HG02571 (cell line): ENCODE results near the gene TTLL12.

Experiments used
- ATAC-seq: cut with Tn5 transposase; IDR thresholded peaks from one replicate; pipeline ENCODE4 v1.9.1; 2021; ENCODE audit warnings: mild to moderate bottlenecking, moderate library complexity; ENCODE audit not compliant: unreplicated experiment

Gene TTLL12

DNA sequence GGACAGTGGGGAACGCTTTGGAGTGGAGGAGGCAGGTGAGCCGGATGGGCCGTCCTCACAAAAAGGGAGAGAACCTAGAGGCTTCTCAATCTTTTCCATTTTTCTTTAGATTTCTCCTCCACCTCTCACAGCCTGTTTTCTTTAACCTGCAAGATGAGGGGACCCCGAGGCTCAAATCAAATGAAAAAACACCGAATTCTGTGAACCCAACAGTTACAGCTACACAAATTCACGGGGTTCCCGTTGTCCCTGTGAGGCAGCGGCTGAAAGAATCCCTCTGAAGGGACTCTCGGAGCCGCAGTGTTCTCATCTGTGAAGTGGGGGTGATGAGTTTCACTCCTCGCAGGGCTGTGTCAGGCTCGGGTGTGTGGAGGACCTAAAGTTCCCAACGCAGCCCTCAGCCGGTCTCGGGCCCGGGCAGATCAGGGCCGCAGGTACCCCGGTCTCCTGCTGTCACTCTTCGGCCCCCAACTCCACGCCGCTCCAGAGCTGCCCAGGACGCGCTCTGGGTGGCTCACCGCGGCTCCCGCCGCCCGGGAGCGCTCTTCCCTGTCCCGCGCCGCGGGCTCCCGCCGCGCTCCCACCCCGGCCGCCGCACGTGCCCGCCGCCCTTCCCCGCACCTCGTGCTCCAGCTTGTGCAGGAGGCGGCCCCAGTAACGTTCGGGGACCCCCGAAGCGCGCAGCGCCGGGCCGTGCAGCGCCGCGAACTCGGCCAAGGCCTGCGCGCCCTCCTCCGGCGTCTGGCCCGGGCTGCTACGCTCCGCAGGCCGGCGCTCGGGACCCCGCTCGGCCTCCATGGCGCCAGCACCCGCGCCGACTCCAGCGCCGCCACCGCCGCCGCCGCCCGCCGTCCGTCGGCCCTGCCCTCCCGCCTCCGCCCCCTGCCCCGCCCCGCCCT, at the start of gene TTLL12:
TSS of gene TTLL12 (minus strand) at position 863 of the 899 bp plus-strand sequence. CDS start at position 798, 65 bp downstream.
- peak; percentile 40 for ATAC-seq

DNA sequence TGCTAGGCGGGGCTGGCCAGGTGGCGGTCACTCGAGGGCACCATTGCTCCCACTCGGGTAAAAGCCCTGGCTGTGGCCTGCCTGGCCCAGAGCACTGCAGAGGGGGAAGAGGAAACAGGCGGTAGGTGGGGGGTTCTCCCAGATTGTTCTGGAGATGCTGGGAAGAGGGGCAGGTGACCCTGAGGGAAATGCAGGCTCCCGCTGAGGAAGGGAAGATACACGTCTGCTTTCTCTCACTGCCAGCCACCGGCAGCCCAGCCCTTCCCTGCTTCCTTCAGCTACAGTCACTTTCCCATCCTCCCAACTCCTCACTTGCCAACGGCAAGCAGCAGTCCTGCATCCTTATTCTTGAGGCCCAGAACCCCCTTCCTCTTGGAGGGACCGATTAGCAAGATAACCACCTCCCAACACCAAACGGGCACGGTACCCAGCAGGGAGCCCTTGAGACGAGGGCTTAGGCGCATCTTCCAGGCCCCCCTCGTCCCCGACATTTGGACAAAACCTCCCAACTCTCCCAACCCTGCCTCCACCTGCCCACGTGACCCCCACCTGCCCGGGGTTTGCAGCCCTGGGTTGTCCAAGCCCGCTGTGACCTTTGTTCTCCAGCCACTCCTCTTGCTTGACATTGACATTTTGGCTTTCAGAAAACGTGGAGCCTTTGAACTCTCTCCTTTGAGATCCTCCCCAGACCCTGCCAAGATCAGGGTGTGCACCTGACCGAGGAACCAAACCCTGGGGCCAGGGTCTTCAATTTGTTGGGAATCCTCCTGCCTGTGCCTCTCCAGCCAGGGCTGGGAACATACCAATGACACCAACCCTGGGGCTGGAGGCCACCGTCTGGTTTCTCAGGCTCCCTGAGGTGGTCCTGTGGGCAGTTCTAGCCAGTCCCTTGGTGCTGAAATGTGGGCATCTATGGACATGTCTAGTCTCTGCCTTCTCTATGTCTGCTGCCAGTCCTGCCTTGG, 48.8 kb upstream of the TTLL12 start:
- ATAC-seq, result no peak

DNA sequence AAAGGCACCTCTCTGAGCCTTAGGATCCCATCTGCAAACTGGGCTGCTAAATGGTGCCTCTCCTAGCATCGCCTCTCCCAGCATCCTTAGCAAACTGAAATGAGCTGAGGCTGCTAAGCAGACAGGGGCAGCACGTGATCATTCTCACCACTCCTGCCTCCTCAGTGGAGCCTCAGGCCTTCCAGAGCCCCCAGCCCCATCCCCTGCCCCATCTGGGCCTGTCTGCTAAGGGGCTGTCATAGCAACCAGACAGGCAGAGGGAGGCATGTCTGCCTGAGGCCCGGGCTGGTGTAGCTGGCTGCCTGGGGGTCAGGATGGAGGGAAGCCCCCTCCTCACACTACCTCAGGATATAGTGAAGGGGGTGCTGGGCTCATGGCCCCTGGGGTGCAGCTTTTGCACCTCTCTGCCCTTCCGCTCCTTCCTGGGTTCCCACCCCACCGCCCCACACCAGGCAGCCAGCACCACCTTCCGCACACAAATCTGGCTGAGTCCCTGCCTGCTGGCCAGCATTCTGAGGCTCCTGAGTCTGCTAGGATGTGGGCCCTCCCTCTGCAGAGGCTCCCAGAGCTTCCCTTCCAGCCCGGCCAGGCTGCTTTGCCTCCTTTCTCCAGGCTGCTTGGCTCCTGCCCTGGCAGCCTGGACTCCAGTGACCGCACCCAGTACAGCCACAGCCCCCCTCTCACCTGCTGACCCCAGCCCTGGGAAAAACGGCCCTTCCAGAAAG, 47.5 kb upstream of the TTLL12 start:
- no peak for ATAC-seq

DNA sequence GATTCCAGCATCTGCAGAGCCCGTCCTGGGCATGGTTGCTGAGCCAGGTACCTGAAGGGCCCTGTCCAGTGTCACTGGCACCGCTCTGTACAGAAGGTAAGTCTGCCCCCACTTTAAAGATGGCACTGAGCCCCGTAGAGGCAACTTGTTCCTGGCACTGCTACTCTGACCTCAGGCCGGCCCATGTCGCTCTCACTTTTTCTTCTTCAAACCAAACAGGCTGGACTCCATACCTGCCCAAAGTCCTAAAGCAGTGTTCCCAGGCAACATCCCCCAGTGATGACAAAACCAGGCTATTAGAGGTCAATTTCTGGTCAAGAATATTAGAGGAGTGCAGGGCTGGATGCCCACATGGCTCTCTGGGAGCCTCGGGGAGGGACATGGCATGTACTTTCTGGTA, 46.6 kb upstream of the TTLL12 start:
- ATAC-seq, result no peak

DNA sequence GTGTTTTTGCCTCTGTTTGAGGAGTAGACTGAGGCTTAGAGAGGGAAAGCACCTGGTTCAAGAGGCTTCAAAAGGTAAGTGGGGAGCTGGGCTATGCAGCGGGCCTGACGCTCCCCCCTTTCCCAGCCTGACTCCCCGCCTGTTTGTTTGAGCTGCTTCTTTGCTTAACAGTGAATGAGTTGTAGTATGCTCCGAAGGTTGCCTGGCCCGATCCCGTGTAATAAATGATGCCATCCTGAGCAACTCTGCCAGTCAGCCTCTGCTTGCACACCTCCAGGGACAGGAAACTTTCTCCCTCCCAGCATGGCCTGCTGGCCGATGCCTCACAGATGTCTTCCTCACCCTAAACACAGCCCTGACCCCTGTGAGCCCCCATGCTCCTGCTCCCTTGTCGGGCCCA, 45.5 kb upstream of the TTLL12 start:
- ATAC-seq, result no peak

DNA sequence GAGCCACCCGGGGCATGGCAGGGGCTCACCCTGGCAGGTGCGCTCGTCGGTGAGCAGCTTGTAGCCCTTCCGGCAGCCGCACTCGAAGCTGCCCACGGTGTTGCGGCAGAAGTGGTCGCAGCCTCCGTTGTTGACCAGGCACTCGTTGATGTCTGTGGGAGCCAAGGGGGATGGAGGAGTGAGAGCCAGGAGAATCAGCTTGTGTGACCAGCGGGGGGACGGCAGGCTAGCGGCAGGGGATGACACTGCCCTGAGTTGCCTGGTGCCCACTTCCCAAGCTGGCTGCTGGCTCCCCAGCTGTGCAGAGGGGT, 44.7 kb upstream of the TTLL12 start:
- no peak for ATAC-seq

DNA sequence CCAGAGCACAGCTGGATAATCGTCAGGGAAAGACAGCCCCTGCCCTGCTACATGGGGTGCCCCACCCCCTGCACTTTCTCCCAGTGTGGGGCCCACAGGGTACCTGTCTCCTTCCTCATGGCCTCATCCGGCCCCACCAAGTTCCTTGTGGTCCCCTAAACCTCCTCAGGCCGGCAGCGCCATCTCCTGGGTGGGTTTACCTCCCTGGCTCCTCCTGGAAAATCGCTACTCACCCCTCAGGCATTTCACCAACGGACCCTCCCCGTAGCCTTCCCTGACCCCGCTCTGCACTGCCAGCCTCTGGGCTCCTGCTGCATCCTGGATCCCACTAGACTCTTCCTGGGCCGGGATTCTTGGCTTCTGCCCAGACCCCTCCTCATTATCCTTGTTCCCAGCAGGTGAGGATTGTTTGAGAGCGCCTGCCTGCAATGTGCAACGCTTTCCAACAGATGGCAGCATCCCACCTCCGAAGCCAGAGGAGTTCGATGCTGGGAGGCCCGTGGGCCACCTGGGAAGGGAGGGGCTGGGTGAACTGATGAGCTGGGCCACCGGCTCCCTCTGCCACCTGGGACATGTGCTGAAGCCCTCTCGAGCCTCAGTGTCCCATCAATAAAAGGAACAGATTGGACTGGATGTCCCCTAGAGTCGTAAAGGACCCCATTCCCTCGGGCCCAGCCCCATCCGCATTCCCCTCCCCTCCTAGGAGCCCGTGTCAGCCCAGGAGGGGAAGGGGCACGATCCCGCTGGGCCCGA, 44.2 kb upstream of the TTLL12 start:
- ATAC-seq, result no peak

DNA sequence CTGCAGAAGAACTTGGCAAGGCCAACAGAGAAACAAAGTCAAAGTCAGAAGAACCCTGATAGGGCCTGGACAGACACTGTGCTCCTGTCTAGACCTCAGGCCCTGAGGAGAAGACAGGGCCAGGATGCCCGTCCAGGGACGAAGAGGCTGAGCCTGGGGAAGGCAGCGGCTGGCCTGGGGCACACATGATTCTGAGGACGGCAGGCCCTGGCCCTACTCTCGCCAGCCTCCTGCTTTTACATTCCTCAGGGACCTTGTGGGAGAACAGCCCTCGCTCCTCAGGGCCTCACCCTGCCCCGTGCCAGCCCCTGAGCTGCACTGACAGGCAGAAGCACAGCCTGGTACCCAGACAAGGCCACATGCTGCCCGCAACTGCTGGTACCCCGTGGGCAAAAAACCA, 43.6 kb upstream of the TTLL12 start:
- no peak for ATAC-seq

DNA sequence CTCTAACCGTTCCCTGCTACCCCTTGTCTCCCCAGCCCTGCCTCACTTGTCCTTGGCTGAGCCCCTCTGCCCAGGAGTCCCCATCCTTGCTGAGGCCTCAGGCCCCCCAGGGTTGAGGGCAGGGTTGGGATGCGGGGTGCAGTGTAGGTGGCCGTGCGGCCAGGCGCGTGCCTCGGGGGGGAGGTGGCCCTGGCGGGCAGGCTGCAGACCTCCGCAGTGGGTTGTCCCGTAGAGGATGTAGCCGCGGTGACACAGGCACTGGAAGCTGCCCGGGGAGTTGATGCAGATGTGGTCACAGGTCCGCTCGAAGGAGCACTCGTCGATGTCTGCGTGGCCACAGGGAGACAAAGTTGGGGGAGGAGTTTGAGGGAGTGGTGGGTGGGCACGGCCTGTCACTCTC, 41.9 kb upstream of the TTLL12 start:
- no peak for ATAC-seq

DNA sequence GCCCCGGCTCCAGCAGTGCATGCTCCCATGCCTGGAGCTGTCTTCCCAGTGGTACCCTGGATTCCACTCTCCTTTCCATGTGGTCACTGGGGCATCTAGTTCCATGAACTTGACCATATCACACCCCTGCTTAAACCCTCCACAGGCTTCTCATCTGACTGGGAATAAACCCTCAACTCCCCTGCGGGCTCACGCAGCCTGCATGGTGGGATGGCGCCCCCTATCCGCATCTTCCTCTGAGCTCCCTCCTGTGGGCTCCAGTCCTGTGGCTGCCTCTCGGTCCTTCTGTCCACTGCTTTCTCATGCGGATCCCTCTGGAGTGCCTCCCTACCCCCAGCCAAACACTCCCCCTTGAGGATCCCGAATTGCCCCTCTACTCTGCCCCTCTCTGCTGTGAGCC, 41.4 kb upstream of the TTLL12 start:
- ATAC-seq, result no peak

DNA sequence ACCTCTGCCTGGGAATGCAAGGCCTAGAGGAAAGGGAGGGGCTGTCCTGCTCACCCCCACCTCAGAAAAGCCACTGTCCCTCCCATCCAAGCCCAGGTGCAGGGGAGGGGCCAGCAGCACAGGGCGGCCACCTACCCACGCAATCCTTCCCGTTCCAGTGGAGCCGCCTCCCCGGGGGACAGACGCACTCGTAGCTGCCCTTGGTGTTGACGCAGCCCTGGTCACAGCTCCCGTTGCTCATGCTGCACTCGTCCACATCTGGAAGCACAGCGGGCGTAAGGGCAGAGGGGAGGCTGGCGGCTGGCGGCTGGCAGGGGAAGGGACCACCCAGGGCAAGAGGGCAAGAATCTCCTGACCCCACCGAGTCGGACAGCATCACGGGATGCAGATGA, 40.3 kb upstream of the TTLL12 start:
- no peak for ATAC-seq

DNA sequence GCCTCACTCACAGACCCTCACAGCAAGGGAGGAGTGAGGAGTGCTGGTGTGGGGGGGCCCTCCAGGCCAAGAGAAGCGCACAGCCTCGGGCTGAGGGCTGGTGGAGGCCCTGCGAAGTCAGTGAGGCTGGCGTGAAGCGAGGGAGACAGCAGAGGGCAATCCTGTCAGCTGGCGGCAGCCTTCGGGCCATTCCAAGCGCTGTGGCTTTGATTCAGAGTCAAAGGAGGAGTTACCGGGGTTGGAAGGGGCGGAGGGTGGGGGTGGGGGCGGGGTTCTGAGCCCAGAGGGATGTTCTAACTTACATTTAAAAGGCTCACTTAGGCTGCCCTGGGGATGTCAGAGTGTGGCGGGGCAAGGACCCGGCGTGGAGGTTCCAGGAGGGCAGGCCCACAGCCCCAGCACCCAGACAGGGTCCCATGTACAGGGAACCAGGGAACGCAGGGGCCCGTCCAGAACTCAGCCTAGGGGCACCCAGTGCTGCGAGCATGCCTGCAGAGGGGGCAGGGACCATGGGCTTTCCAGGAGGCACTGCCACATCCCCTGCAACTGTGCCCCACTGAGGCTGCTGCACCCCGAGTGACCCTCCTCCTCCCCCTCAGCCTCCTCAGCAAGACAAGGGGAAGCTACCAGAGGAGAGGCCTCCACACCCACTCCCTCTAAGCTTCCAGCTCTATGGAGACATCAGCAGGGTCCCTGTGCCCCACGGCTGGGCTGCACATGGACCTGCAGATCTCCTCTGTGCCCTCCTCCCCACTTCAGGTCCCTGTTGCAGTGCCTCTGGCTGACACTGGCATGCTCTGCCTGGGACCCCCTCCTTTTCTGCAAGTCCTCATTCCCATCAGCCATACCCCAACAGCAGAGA, 39.7 kb upstream of the TTLL12 start:
- ATAC-seq, result no peak

DNA sequence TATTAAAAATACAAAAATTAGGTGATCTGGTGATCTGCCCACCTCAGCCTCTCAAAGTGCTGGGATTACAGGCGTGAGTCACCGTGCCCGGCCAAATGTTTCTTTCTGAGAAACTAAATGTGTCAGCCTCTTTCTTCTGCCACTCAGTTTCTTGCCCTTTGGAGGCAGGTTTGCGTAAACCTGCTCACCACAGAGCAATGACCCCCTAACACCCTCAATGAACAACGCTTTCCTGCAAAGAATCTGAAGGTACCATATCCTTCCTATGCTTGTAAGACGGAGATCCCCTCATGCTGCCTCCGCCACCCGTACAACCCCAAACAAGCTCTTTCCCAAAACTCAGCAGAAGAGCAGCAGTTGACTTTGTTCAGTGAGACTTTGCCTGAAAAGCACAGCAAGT, 38.7 kb upstream of the TTLL12 start:
- no peak for ATAC-seq

DNA sequence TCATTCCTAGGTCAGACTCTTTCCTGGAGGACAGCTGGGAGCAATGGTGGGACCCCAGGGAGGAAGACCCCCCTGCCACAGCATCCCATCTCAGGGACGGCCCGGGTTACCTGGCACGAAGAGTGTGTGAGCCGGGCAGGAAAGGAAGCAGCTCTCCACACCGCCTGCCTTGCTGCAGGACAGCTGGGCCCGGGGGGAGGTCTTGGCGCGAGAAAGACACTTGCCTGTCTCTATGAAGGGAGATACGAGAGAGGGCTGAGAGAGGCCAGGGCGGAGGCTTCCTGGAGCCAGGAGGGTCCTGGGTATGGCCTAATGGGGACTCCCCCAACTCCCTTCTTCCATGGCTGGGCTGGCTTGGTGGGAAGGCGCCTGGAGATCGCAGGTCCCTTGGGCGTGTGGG, 36.1 kb upstream of the TTLL12 start:
- ATAC-seq, result no peak

DNA sequence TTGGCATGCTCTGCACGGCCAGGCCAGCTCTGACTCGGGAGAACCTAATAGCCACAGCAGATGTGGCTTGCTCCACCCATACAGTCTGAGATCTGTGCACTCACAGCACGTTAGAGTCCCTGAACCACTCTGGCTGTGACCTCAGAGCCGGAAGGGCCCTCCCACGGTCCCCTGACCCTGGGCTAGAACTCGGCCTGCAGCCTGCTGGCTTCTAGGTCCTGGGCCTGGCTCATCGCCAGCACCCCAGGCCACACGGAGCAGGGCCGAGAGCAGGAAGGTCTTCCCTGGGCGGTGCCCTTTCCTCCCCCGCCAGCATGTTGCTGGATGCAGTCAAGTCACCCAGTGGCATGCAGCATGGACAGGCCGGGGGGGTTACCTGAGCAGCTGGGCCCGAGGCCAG, 35.3 kb upstream of the TTLL12 start:
- no peak for ATAC-seq

DNA sequence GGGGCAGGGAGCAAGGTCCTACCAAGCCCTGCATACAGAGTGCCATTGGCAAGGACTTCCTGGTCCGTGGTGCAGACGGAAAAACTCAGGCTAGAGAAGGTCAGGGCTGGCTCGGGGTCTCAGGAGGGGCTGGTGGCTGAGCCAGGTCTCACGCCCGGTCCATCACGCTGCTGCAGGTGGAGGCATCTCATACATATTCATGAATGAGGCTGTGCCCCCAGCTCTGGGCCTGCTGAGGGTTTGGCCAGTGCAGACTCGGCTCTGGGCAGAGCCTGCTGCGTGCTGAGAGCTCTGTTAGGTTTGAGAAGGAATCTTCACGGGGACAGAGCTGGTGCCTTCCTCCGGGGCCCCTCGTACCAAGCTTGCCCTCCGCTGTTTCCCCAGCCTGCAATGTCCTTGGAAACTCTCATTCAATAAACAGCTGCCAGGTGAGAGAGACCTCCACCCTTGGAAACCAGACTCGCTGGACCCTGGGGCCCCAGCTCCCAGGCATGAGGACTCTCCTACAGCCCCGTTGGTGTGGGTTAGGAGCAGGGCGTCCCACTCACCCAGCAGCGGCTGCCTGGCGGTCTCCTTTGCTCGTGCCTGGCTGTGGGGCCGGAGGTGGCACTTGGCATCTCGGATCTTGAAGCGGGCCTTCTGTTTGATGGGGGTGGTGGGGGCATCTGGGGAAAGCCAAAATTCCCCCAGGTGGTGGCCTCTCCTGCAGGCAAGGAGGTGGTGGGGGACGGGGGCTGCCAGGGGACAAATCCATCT, 33.9 kb upstream of the TTLL12 start:
- ATAC-seq, result no peak

DNA sequence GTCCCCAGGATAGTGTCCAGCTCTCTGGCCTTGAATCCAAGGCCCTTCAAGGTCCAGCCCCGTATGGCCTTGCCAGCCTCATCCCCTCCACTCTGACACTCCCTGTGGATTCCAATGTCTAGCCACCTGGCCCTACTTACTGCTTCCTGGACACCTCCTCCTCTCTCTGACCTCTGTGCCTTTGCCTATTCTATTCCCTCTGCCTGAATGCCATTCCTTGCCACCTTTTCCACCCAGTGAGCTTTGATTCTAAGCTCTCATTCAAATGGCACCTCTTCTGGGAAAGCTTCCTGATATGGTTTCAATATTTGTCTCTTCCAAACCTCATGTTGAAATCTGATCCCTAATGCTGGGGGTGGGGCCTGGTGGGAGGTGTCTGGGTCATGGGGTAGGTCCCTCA, 31.9 kb upstream of the TTLL12 start:
- no peak for ATAC-seq

DNA sequence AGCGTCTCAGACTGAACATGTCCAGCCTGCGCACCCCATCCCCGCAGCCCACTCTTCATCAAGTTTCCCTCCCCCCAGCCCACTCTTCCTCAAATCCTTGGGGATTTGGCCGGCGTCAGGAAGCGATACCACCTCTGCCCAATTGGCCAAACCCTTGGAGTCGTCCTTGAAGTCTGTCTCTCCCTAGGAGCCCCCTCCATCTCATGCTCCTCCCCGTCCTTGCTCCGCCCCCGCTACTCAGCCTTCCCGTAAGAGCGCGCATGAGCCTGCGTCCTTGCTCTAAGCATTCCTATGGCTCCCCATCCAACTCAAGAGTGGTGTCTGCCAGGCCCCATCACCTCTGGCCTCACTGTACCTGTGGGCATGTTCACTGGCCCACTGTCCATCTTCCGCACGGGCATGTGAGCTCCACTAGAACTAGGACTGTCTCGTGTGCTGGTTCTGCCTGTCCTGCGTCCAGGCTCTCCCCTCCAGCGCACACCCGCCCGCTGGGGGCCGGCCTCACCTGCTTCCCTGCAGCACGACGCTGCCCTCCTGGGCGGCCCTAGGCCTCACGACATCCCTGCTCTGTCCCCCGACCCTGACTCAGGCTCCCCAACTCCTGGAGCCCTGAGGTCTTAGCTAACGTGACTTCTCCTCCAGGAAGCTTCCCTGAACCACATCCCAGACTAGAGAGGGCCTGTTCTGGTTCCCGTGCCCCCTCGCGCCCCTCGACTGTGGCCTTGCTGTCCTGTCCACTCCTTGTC, 30.5 kb upstream of the TTLL12 start:
- no peak for ATAC-seq
